Smooth muscle cell (in vitro differentiated cells): ENCODE data around the gene C1orf53. TPM values are rescaled to one million over a fixed set of nuclear protein-coding genes. Genes with fewer than 3 reads are reported as not detected.
A peak's percentile ranks its signal among the peaks of the same experiment; 100 is the strongest.

Source experiments
- DNase-seq: peaks from one replicate; lab custom pipeline; 2025; ENCODE audit not compliant: unreplicated experiment; lab: John Stamatoyannopoulos, UW
- H2AFZ ChIP-seq: fragments of 200-600 bp; sonication (generic); 2 replicates; pipeline ENCODE4 v1.6.0; 2016; ENCODE audit warnings: antibody characterized with exemption, low read depth, mild to moderate bottlenecking
- H3F3A ChIP-seq: fragments of 200-600 bp; sonication (generic); 2 replicates; pipeline ENCODE4 v1.6.0; 2017; ENCODE audit warnings: antibody characterized with exemption, low read depth
- H3K27ac ChIP-seq: fragments of 200-600 bp; sonication (generic); 2 replicates; pipeline ENCODE4 v1.5.1; 2016; ENCODE audit warnings: low read depth, mild to moderate bottlenecking
- H3K27me3 ChIP-seq: fragments of 200-600 bp; sonication (generic); 2 replicates; pipeline ENCODE4 v1.6.1; 2016; ENCODE audit warnings: low read depth, mild to moderate bottlenecking
- H3K36me3 ChIP-seq: fragments of 200-600 bp; sonication (generic); 2 replicates; pipeline ENCODE4 v1.5.1; 2016; ENCODE audit warnings: low read depth
- H3K4me1 ChIP-seq: fragments of 200-600 bp; sonication (generic); 2 replicates; pipeline ENCODE4 v1.5.1; 2016; ENCODE audit warnings: low read depth
- H3K4me2 ChIP-seq: fragments of 200-600 bp; sonication (generic); 2 replicates; pipeline ENCODE4 v1.6.0; 2016; ENCODE audit warnings: mild to moderate bottlenecking
- H3K4me3 ChIP-seq: fragments of 200-600 bp; sonication (generic); 2 replicates; pipeline ENCODE4 v1.5.1; 2016; ENCODE audit warnings: mild to moderate bottlenecking
- H3K79me2 ChIP-seq: fragments of 200-600 bp; sonication (generic); 2 replicates; pipeline ENCODE4 v1.6.0; 2016; ENCODE audit warnings: low read depth, mild to moderate bottlenecking
- H3K9ac ChIP-seq: fragments of 200-600 bp; sonication (generic); 2 replicates; pipeline ENCODE4 v1.6.0; 2016; ENCODE audit warnings: low read depth
- H3K9me3 ChIP-seq: fragments of 200-600 bp; sonication (generic); replicated peaks from 2 replicates; pipeline ENCODE4 v1.5.1; 2016; ENCODE audit warnings: low read depth
- H4K20me1 ChIP-seq: fragments of 200-600 bp; sonication (generic); 2 replicates; pipeline ENCODE4 v1.6.0; 2016; ENCODE audit warnings: low read depth
- CTCF ChIP-seq: fragments of 200-600 bp; sonication (generic); IDR thresholded peaks from 2 replicates; pipeline ENCODE4 v1.5.1; 2017; ENCODE audit warnings: borderline replicate concordance, mild to moderate bottlenecking, antibody characterized with exemption; ENCODE audit not compliant: insufficient read depth, poor library complexity, severe bottlenecking
- WGBS: methylation state at CpG from one replicate; pipeline ENCODE4 v1.1.7; 2016; ENCODE audit warnings: low lambda C conversion rate; 5-methylcytosine and 5-hydroxymethylcytosine counted together
- polyA plus RNA-seq: library from polyadenylated mRNA; unstranded; fragments of >200 nt; fragmentation: Nextera tagmentation; extraction: Ambion mirVana; gene quantifications from 2 replicates; pipeline ENCODE4 v1.2.1, GENCODE V29; 2016
- total RNA-seq: library from RNA; depleted of rRNA; stranded (reverse); fragments of >200 nt; gene quantifications from 2 replicates; pipeline ENCODE4 v1.2.3, GENCODE V29; 2014

The C1orf53 gene
- total and polyA plus RNA-seq, 2 experiments from 2014 or later: 3.1 to 4.5 TPM

GRCh38 chr1:197902131-197902453, 338 bp upstream of the C1orf53 start:
- TF ChIP-seq CTCF: no peak
- no peaks in the 10 kb centered on the region for H4K20me1 ChIP-seq
- H3K9me3 ChIP-seq: no peaks in the 10 kb centered on the region
- peak overlapping the region; percentile 99 for H2AFZ ChIP-seq
- no peaks in the 10 kb centered on the region for H3K79me2 ChIP-seq
- peak overlapping the region; percentile 52 for H3K27ac ChIP-seq
- peak overlapping the region; percentile 93 for H3K4me3 ChIP-seq
- no peaks in the 10 kb centered on the region for H3F3A ChIP-seq
- H3K27me3 ChIP-seq: peaks cover 53% of the 10 kb centered on the region
- H3K36me3 ChIP-seq: no peaks in the 10 kb centered on the region
- 18% methylated on average over 6 of the region's 6 CpGs for WGBS
- H3K4me1 ChIP-seq: peaks cover 12% of the 10 kb centered on the region
- H3K9ac ChIP-seq: peak overlapping the region; percentile 62
- no peak for DNase-seq
- H3K4me2 ChIP-seq: peak overlapping the region; percentile 94

GRCh38 chr1:197903196-197903514, 725 bp downstream of the C1orf53 start:
- Histone ChIP-seq H3K9ac (no peak overlapping the region), H3K27me3 (peaks cover 53% of the 10 kb centered on the region), H3K79me2 (no peaks in the 10 kb centered on the region), H3K4me2 (peak overlapping the region; percentile 94), H3K27ac (no peak overlapping the region), H3K9me3 (no peaks in the 10 kb centered on the region), H4K20me1 (no peaks in the 10 kb centered on the region), H3K4me1 (peaks cover 12% of the 10 kb centered on the region), H2AFZ (peak overlapping the region; percentile 99), H3F3A (no peaks in the 10 kb centered on the region), H3K36me3 (no peaks in the 10 kb centered on the region), H3K4me3 (peak overlapping the region; percentile 93)
- DNase-seq: no peak
- 10% methylated on average over 3 of the region's 3 CpGs for WGBS
- TF ChIP-seq CTCF: no peak

GRCh38 chr1:197904126-197904787, 1.8 kb downstream of the C1orf53 start:
- WGBS: 49% methylated on average over 11 of the region's 11 CpGs
- DNase-seq: no peak
- Histone ChIP-seq H3F3A (no peaks in the 10 kb centered on the region), H3K4me1 (peaks cover 12% of the 10 kb centered on the region), H3K4me2 (no peak overlapping the region), H2AFZ (no peak overlapping the region), H3K27ac (no peak overlapping the region), H3K79me2 (no peaks in the 10 kb centered on the region), H4K20me1 (no peaks in the 10 kb centered on the region), H3K9ac (no peak overlapping the region), H3K4me3 (no peak overlapping the region), H3K36me3 (no peaks in the 10 kb centered on the region), H3K9me3 (no peaks in the 10 kb centered on the region), H3K27me3 (peaks cover 60% of the 10 kb centered on the region)
- no peak for TF ChIP-seq CTCF

- WGBS: 16% methylated on average over 5 of the region's 5 CpGs
- Histone ChIP-seq H3K9ac (no peak overlapping the region), H3K4me3 (no peak overlapping the region), H4K20me1 (no peaks in the 10 kb centered on the region), H3K9me3 (no peaks in the 10 kb centered on the region), H3K36me3 (no peaks in the 10 kb centered on the region), H3K27ac (no peak overlapping the region), H3K4me1 (peaks cover 17% of the 10 kb centered on the region), H3K4me2 (no peak overlapping the region), H3K79me2 (no peaks in the 10 kb centered on the region), H2AFZ (no peak overlapping the region), H3K27me3 (peaks cover 76% of the 10 kb centered on the region), H3F3A (no peaks in the 10 kb centered on the region)
- no peak for DNase-seq
- TF ChIP-seq CTCF: no peak
Measured at GRCh38 chr1:197905699-197906351, 3.4 kb downstream of the C1orf53 start.
